ENCODE data around the gene DNER.

DNER gene

DNA sequence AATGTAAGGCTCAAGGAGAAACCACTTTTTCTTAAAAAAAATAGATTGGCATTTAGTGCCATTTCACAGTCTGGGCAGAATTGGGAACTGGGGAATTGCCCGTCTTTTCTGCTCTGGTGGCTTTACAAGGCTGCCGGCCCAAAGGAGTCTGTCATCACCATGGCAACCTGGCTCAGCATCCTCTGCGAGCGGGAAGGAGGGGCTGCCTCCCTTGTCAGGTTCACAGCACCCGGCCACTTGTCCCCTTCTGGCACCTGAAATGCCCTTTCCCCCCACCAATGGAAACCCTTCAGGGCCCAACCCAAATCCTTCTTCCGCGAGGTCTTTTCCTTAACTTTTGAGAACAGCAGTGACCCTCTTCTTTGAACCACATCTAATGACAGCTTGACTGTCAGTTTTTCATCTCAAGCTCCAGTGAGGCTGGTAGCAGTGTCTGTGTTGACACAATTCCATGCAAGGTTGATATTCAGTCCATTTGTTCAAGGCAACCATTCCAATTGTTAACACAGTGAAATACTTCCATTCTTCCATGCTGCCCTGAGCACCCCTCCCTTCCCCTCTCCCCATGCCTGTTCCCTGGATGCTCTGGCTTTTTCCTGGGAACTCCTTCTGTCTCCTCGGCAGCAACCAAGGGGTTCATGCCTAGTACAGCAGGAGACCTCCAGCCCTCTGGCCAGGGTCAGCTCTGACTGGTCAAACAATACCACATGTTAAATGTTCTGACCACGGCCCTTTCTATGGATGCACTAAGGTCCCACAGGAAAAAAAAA lies 79.6 kb downstream of the DNER start:
- Histone ChIP-seq H3K36me3 (ENCODE audit: insufficient read depth, insufficient read length, low read length) (no peaks in the 10 kb centered on the region), H3K27me3 (ENCODE audit: insufficient read depth, insufficient read length) (no peaks in the 10 kb centered on the region), H3K4me1 (ENCODE audit: insufficient read depth, insufficient read length) (no peaks in the 10 kb centered on the region), H3K9me3 (ENCODE audit: insufficient read depth, low read length) (no peaks in the 10 kb centered on the region), H3K4me3 (ENCODE audit: insufficient read length, low read depth) (no peak overlapping the region), H3K9ac (ENCODE audit: insufficient read length, low read depth) (no peak overlapping the region)
- TF ChIP-seq YY1 (IDR thresholded peaks at IDR 0.05; ENCODE audit: insufficient read depth, insufficient read length) (no peak), SUZ12 (IDR thresholded peaks at IDR 0.05; ENCODE audit: extremely low read depth, insufficient read depth, insufficient read length) (no peak), ZNF274 (IDR thresholded peaks at IDR 0.05; ENCODE audit: low read depth, low read length) (no peak)
- no peak for DNase-seq (ENCODE audit: low read depth, low spot score)

DNA sequence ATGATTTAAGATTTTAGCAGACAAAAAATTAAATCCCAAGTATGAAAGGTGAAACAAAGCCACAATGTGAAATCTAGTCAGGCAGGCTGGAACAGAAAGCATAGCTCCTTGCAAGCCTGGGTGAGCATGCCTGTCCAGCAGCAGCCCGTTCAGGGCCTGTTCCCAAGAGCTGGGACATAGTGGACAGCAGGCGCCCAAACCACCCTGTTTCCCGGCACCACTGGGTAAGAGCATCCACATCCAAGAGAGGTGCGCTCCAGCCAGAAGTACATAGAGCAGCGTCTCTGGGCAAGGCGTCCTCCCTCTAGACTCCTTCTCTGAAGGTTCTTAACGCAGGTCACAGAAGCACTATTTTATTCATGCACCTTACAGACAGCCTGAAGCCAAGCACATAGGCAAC lies 80.8 kb downstream of the DNER start:
- Histone ChIP-seq H3K36me3 (ENCODE audit: insufficient read depth, insufficient read length, low read length) (no peaks in the 10 kb centered on the region), H3K4me1 (ENCODE audit: insufficient read depth, insufficient read length) (no peaks in the 10 kb centered on the region), H3K9ac (ENCODE audit: insufficient read length, low read depth) (no peak overlapping the region), H3K9me3 (ENCODE audit: insufficient read depth, low read length) (no peaks in the 10 kb centered on the region), H3K27me3 (ENCODE audit: insufficient read depth, insufficient read length) (no peaks in the 10 kb centered on the region), H3K4me3 (ENCODE audit: insufficient read length, low read depth) (no peak overlapping the region)
- no peak for DNase-seq (ENCODE audit: low read depth, low spot score)
- TF ChIP-seq YY1 (IDR thresholded peaks at IDR 0.05; ENCODE audit: insufficient read depth, insufficient read length) (no peak), ZNF274 (IDR thresholded peaks at IDR 0.05; ENCODE audit: low read depth, low read length) (no peak), SUZ12 (IDR thresholded peaks at IDR 0.05; ENCODE audit: extremely low read depth, insufficient read depth, insufficient read length) (no peak)

DNA sequence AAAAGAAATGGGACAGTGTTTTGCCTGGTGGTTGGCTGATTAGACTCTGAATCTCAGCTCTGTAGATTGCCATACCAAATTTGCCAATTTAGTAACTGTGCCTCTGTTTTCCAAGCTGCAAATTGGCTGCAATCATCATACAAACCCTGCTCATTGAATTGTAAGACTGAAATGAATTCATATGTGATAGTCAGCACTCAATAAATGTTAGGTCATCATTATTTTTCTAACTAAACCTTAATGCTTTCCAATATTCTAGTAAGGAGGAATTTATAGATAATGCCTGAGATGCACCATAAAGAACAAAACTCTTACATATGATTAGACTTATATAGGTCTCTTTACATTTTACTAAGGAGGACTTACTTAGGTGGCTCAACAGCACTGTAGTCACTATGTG lies 85.3 kb downstream of the DNER start:
- TF ChIP-seq SUZ12 (IDR thresholded peaks at IDR 0.05; ENCODE audit: extremely low read depth, insufficient read depth, insufficient read length) (no peak), ZNF274 (IDR thresholded peaks at IDR 0.05; ENCODE audit: low read depth, low read length) (no peak), YY1 (IDR thresholded peaks at IDR 0.05; ENCODE audit: insufficient read depth, insufficient read length) (no peak)
- H3K4me3 ChIP-seq (ENCODE audit: insufficient read length, low read depth): no peak overlapping the region
- H3K9ac ChIP-seq (ENCODE audit: insufficient read length, low read depth): no peak overlapping the region
- no peak for DNase-seq (ENCODE audit: low read depth, low spot score)
- H3K9me3 ChIP-seq (ENCODE audit: insufficient read depth, low read length): peaks cover 5% of the 10 kb centered on the region; the same call in 1 of the 2 replicates
- no peaks in the 10 kb centered on the region for H3K4me1 ChIP-seq (ENCODE audit: insufficient read depth, insufficient read length)
- H3K36me3 ChIP-seq (ENCODE audit: insufficient read depth, insufficient read length, low read length): no peaks in the 10 kb centered on the region
- H3K27me3 ChIP-seq (ENCODE audit: insufficient read depth, insufficient read length): no peaks in the 10 kb centered on the region

DNA sequence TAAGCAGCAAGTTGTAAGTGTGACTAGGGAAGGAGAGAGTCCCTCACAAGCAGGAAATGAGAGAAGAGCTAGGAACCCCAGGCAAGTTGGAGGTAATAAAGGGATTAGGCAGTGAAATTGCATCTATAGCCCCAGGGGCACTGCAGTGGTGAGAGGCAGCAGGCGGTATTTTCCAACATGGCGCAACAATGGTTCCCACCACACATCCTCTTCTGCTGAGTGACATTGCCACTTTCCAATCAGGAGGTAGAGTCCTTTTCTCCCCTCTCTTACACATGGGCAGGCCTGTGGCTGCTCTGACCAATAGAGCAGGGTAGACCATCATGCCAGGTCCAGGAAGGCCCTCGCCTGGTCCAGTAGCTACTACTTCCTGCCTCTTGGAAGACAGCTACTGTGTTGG lies 86.6 kb downstream of the DNER start:
- Histone ChIP-seq H3K9ac (ENCODE audit: insufficient read length, low read depth) (no peak overlapping the region), H3K27me3 (ENCODE audit: insufficient read depth, insufficient read length) (no peaks in the 10 kb centered on the region), H3K4me1 (ENCODE audit: insufficient read depth, insufficient read length) (peaks cover 5% of the 10 kb centered on the region), H3K4me3 (ENCODE audit: insufficient read length, low read depth) (no peak overlapping the region), H3K36me3 (ENCODE audit: insufficient read depth, insufficient read length, low read length) (no peaks in the 10 kb centered on the region), H3K9me3 (ENCODE audit: insufficient read depth, low read length) (peaks cover 5% of the 10 kb centered on the region; the same call in 1 of the 2 replicates)
- TF ChIP-seq ZNF274 (IDR thresholded peaks at IDR 0.05; ENCODE audit: low read depth, low read length) (no peak), SUZ12 (IDR thresholded peaks at IDR 0.05; ENCODE audit: extremely low read depth, insufficient read depth, insufficient read length) (no peak), YY1 (IDR thresholded peaks at IDR 0.05; ENCODE audit: insufficient read depth, insufficient read length) (no peak)
- no peak for DNase-seq (ENCODE audit: low read depth, low spot score)

DNA sequence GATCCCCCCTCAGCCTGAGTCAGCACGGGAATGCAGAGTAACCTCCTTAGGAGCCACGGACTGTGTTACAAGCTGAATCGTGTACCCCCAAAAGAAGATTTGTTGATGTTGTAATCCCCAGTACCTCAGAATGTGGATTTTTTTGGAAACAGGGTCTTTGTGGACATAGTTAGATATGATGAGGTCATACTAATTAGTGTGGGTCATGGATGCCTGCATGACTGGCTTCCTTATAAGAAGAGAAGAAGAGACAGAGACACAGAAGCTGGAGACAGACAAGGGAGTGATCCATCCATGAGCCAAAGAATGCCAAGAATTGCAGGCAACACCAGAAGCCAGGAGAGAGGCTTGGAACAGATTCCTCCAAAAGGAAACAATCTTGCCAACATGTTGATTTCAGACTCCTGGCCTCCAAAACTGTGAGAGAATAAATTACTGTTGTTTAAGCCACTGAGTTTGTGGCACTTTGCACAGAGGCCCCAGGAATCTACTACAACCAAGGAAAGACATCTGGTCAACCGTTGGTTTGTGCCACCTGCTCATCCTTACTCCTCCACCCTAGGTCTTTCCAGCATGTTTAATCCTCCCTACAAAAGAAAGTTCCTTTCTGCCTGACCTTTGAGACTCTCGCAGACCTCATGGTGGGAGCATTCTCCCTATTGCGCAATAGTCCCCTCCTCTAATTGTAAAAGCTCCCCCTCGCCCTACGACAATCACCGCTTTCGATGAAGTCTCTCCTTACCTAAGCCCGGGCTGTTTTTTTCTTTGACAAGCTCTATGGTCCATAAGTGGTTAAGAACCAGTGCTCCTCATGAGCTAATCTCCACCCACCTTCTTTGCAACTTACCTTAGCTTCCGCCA lies 91.6 kb downstream of the DNER start:
- no peaks in the 10 kb centered on the region for H3K27me3 ChIP-seq (ENCODE audit: insufficient read depth, insufficient read length)
- 0 out of 2 replicates have a peak, but pooled peaks cover under 1% of the 10 kb centered on the region for H3K9me3 ChIP-seq (ENCODE audit: insufficient read depth, low read length)
- H3K36me3 ChIP-seq (ENCODE audit: insufficient read depth, insufficient read length, low read length): no peaks in the 10 kb centered on the region
- H3K4me1 ChIP-seq (ENCODE audit: insufficient read depth, insufficient read length): peaks cover 5% of the 10 kb centered on the region
- H3K9ac ChIP-seq (ENCODE audit: insufficient read length, low read depth): no peak overlapping the region
- no peak for DNase-seq (ENCODE audit: low read depth, low spot score)
- TF ChIP-seq SUZ12 (IDR thresholded peaks at IDR 0.05; ENCODE audit: extremely low read depth, insufficient read depth, insufficient read length): no peak
- TF ChIP-seq YY1 (IDR thresholded peaks at IDR 0.05; ENCODE audit: insufficient read depth, insufficient read length): no peak
- TF ChIP-seq ZNF274 (IDR thresholded peaks at IDR 0.05; ENCODE audit: low read depth, low read length): no peak
- H3K4me3 ChIP-seq (ENCODE audit: insufficient read length, low read depth): no peak overlapping the region

DNA sequence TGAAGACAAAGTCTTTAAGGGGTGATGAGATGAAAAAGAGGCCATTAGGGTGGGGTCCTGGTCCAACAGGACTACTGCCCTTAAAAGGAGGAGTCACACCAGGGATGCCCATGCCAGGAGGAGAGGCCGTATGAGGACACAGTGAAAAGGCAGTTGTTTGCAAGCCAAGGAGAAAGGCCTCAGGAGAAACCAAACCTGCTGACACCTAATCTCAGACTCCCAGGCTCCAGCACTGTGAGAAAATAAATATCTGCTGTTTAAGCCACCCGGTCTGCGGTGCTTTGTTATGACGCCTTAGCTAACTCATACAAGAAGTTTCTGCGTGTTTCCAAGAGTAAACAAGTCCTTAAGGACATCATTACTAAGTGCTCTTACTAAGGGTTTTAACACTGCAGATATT lies 93.6 kb downstream of the DNER start:
- no peak for DNase-seq (ENCODE audit: low read depth, low spot score)
- Histone ChIP-seq H3K9ac (ENCODE audit: insufficient read length, low read depth) (no peak overlapping the region), H3K27me3 (ENCODE audit: insufficient read depth, insufficient read length) (no peaks in the 10 kb centered on the region), H3K9me3 (ENCODE audit: insufficient read depth, low read length) (no peaks in the 10 kb centered on the region), H3K4me3 (ENCODE audit: insufficient read length, low read depth) (no peak overlapping the region), H3K4me1 (ENCODE audit: insufficient read depth, insufficient read length) (peaks cover 5% of the 10 kb centered on the region), H3K36me3 (ENCODE audit: insufficient read depth, insufficient read length, low read length) (no peaks in the 10 kb centered on the region)
- TF ChIP-seq SUZ12 (IDR thresholded peaks at IDR 0.05; ENCODE audit: extremely low read depth, insufficient read depth, insufficient read length) (no peak), ZNF274 (IDR thresholded peaks at IDR 0.05; ENCODE audit: low read depth, low read length) (no peak), YY1 (IDR thresholded peaks at IDR 0.05; ENCODE audit: insufficient read depth, insufficient read length) (no peak)

DNA sequence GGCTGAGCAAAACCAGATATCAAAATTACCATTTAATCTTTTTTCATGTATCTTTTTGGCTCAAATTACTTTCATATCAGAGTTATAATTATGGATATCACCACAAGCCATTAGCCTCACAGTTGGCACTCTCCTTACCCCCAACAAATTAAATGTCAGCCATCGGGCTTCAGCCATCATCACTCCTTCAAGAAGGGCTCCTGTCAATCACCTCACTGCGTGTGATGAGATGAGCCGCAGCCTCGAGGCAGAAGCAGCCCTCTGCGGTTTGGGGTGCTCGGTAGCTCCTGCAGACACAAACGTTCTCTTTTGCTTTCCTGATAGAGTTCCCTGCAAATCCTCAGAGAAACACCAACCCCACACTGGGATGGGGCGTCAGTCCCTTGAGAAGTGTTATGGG lies 94.1 kb downstream of the DNER start:
- no peaks in the 10 kb centered on the region for H3K27me3 ChIP-seq (ENCODE audit: insufficient read depth, insufficient read length)
- no peak for DNase-seq (ENCODE audit: low read depth, low spot score)

More for the DNA sequence above, 94.1 kb downstream of the DNER start:
- no peaks in the 10 kb centered on the region for H3K36me3 ChIP-seq (ENCODE audit: insufficient read depth, insufficient read length, low read length)
- H3K4me1 ChIP-seq (ENCODE audit: insufficient read depth, insufficient read length): peaks cover 5% of the 10 kb centered on the region
- H3K9ac ChIP-seq (ENCODE audit: insufficient read length, low read depth): no peak overlapping the region
- H3K9me3 ChIP-seq (ENCODE audit: insufficient read depth, low read length): no peaks in the 10 kb centered on the region
- H3K4me3 ChIP-seq (ENCODE audit: insufficient read length, low read depth): no peak overlapping the region
- TF ChIP-seq SUZ12 (IDR thresholded peaks at IDR 0.05; ENCODE audit: extremely low read depth, insufficient read depth, insufficient read length): no peak
- no peak for TF ChIP-seq YY1 (IDR thresholded peaks at IDR 0.05; ENCODE audit: insufficient read depth, insufficient read length)
- no peak for TF ChIP-seq ZNF274 (IDR thresholded peaks at IDR 0.05; ENCODE audit: low read depth, low read length)
